Ovary (tissue), 9 donors: ENCODE data around the gene DDX56. TPM values are rescaled to one million over a fixed set of nuclear protein-coding genes. Genes with fewer than 3 reads are reported as not detected.

Experiments
- DNase-seq, 5 donors: peaks; one replicate each; pipeline ENCODE4 v3.0.0-alpha.2; 2019 to 2020
- H3K27ac ChIP-seq, 2 donors: fragments of 200-600 bp; one replicate each; pipeline versions ENCODE4 v1.5.1 to v1.8.0; 2019 to 2022
- H3K27me3 ChIP-seq: fragments of 200-600 bp; one replicate; pipeline ENCODE4 v1.8.0; 2022
- H3K36me3 ChIP-seq: fragments of 200-600 bp; sonication (generic); one replicate; pipeline ENCODE4 v1.5.1; 2019
- H3K4me1 ChIP-seq: one replicate; pipeline ENCODE4 v1.8.1; 2013; ENCODE audit warnings: mild to moderate bottlenecking, moderate library complexity; ENCODE audit not compliant: insufficient read depth
- H3K4me3 ChIP-seq: fragments of 200-600 bp; sonication (generic); one replicate; pipeline ENCODE4 v1.5.1; 2017
- H3K9me3 ChIP-seq, 2 donors: fragments of 200-600 bp in 1 of 2; sonication (generic) in 1 of 2; one replicate each; pipeline versions ENCODE4 v1.5.1 to v1.8.1; 2013 to 2019; ENCODE audit warnings: mild to moderate bottlenecking in 1 of 2, moderate library complexity in 1 of 2
- EP300 ChIP-seq: sonication (generic); formaldehyde crosslinking; IDR thresholded peaks from one replicate; pipeline ENCODE4 v1.6.1; 2017; ENCODE audit warnings: antibody characterized with exemption
- POLR2A ChIP-seq: fragments of 450-650 bp; IDR thresholded peaks from one replicate; pipeline ENCODE4 v1.6.1; 2017; ENCODE audit warnings: antibody characterized with exemption, mild to moderate bottlenecking, moderate library complexity
- WGBS, 3 donors: extraction: QIAGEN DNeasy Blood & Tissue Kit in 1 of 3; methylation state at CpG; one replicate each; pipeline versions ENCODE4 v1.1.5 to v1.1.7; 2013 to 2017; 5-methylcytosine and 5-hydroxymethylcytosine counted together
- intact Hi-C, 4 donors: fragments of 100-400 bp; cut with DNase I; formaldehyde crosslinking; loops; one replicate each; pipeline versions ENCODE4 v1.11.0 to v1.15.1; 2022 to 2023
- polyA plus RNA-seq, 2 donors: library from polyadenylated mRNA; stranded (reverse); fragments of 200-250 nt in 1 of 2; fragments of 350-450 nt in 1 of 2; fragmentation: Illumina TruSeq in 1 of 2; extraction: RNeasy Lipid Tissue Mini Kit (QIAGEN cat#74804) in 1 of 2; gene quantifications; one replicate each; pipeline ENCODE4 v1.2.3, GENCODE V29; 2013 to 2014
- total RNA-seq, 7 donors: library from RNA; depleted of rRNA in 2 of 7; stranded (reverse); fragments of >200 nt in 2 of 7; fragmentation: NEBNext Ultra II Directional in 3 of 7; extraction: Animal tissue kit (Norgen Biotek cat#: 25700) in 3 of 7; gene quantifications; one replicate each; pipeline versions ENCODE4 v1.1.0 to v1.2.4, GENCODE V29; 2016 to 2023
- TF ChIP-seq, protein P1 (sequence below), 3 donors: fragments of 450-650 bp in 2 of 3; fragments of 200-600 bp in 1 of 3; IDR thresholded peaks; one replicate each; pipeline versions ENCODE4 v1.5.1 to v1.8.0; 2016 to 2022; ENCODE audit warnings: antibody characterized with exemption in 3 of 3, mild to moderate bottlenecking in 1 of 3
- donor health status: DM: no; HTN: no; CAD: no; lungs with moderate emphysema.
- donor health status: DM: no; HTN: no; CAD: no.
- donor health status: Bipolar disorder and iron deficiency.
- donor health status: DM: yes; HTN: yes; CAD: no.
- donor health status: DM: no; HTN: no; CAD: no.
- donor health status: DM: yes; HTN: yes; CAD: no.

Gene DDX56
- total and polyA plus RNA-seq, 9 donors = 33.6 to 78.4 (median 51.5) TPM

DNA sequence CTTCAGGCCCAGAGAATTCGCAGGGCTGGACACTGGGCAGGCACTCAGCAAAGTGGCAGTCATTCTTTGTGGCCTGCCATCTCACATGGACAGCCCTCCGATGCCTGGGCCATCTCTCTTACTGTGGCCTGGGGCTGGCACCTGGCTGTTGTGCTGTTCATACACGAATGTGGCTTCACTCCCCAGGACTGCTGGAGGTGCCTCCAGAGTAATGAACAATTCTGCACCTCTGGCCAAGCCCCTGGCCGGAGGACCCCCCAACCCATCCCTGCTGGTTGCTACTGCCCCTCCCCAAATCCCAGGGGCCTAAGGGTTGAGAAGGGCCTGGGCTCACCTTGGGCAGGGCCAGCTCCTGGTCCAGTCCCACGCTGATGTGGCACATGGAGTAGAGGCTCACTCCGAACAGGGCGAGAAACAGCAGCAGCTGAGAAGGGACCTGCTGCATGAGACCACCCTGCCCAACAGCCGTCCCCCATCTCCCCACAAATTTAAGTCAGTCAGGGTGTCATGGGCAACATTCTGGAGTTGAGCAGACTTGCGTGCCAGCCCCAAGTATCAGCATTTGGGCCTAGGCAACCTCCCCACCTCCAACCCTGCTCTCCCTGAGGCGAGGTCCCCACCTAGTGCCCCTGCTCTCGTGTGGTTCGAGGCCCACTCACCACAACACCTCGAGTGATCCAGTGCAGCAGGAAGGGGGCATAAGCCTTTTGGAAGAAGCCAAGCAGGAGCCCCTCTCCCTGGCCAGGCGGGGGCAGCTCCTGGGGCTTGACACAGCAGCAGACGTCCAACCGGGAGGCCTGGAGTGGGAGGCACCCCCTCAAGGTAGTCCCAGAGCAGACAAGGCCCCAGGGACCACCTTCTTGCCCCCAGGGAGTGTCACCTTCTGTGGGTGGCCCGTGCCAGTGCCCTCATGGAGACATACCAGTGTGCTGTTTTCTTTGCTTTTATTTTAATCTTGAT, 42.0 kb downstream of the DDX56 start:
- H3K27ac ChIP-seq = no peak overlapping the region
- 82 to 86% (median 84%) methylated on average over 17 of the region's 17 CpGs for WGBS, 3 donors

DNA sequence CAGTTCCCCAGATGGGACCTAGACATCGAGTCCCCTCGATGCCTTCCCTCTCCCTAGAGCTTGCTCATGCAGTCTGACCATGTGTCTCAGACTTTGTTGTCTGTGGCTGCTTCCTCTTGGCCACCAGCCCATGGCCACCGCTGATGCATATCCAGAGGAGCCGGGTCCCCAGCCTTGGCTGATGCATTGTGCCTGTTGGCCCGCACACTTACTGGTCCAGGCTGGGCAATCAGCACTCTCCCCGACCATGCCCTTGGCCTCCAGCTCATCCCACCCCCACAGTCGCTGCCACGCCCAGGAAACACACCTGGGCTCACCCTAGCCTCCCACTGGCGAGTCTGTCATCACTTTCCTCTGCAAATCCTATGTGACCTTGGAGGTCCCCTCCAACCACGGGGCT, 42.7 kb downstream of the DDX56 start:
- intact Hi-C loops = no loop called here
- Histone ChIP-seq H3K36me3 (no peaks in the 10 kb centered on the region), H3K4me1 (no peaks in the 10 kb centered on the region), H3K27me3 (no peaks in the 10 kb centered on the region), H3K9me3 (no peaks in the 10 kb centered on the region), H3K27ac (no peak overlapping the region), H3K4me3 (no peak overlapping the region)
- DNase-seq = no peak
- TF ChIP-seq, protein P1, sequence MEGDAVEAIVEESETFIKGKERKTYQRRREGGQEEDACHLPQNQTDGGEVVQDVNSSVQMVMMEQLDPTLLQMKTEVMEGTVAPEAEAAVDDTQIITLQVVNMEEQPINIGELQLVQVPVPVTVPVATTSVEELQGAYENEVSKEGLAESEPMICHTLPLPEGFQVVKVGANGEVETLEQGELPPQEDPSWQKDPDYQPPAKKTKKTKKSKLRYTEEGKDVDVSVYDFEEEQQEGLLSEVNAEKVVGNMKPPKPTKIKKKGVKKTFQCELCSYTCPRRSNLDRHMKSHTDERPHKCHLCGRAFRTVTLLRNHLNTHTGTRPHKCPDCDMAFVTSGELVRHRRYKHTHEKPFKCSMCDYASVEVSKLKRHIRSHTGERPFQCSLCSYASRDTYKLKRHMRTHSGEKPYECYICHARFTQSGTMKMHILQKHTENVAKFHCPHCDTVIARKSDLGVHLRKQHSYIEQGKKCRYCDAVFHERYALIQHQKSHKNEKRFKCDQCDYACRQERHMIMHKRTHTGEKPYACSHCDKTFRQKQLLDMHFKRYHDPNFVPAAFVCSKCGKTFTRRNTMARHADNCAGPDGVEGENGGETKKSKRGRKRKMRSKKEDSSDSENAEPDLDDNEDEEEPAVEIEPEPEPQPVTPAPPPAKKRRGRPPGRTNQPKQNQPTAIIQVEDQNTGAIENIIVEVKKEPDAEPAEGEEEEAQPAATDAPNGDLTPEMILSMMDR (IDR thresholded peaks at IDR 0.05) = no peak
- TF ChIP-seq EP300 = no peak
- TF ChIP-seq POLR2A = no peak
- WGBS, 3 donors = 57 to 75% (median 66%) methylated on average over 10 of the region's 10 CpGs

More for the DNA sequence above, 42.0 kb downstream of the DDX56 start:
- no peaks in the 10 kb centered on the region for H3K27me3 ChIP-seq
- no peaks in the 10 kb centered on the region for H3K36me3 ChIP-seq
- no peaks in the 10 kb centered on the region for H3K9me3 ChIP-seq
- no peak for TF ChIP-seq POLR2A
- no peak for TF ChIP-seq EP300
- TF ChIP-seq, protein P1 (IDR thresholded peaks at IDR 0.05) = no peak
- H3K4me1 ChIP-seq = no peaks in the 10 kb centered on the region
- no peak overlapping the region for H3K4me3 ChIP-seq
- intact Hi-C loops = no loop called here
- no peak for DNase-seq

DNA sequence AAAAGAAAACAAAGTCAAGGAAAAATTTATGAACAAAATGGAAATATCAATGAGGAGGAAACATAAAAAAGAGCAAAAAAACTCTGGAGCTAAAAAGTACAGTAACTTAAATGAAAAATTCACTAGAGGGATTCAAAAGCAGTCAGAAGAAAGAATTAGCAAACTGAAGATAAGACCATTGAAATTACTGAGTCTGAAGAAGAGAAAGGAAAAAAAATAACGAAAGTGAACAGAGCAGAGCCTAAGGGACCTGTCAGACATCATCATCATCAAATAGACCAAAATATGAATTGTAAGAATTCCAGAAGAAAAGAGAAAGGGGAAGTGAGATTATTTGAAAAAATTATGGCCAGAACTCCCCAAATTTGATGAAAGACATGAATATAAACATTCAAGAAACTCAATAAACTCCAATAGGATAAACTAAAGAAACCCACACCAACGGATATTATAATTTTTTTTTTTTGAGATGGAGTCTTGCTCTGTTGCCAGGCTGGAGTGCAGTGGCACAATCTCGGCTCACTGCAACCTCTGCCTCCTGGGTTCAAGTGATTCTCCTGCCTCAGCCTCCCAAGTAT, 48.8 kb downstream of the DDX56 start:
- Histone ChIP-seq H3K9me3 (peaks cover 0 to 3% of the 10 kb centered on the region in 2 donors), H3K4me1 (no peaks in the 10 kb centered on the region), H3K36me3 (no peaks in the 10 kb centered on the region), H3K27me3 (no peaks in the 10 kb centered on the region), H3K27ac (no peak overlapping the region), H3K4me3 (no peak overlapping the region)
- intact Hi-C loops = no loop called here
- TF ChIP-seq POLR2A = no peak
- TF ChIP-seq, protein P1 (IDR thresholded peaks at IDR 0.05) = no peak
- no peak for TF ChIP-seq EP300
- WGBS, 3 donors = 72 to 83% (median 76%) methylated on average over 3 of the region's 3 CpGs
- no peak for DNase-seq

DNA sequence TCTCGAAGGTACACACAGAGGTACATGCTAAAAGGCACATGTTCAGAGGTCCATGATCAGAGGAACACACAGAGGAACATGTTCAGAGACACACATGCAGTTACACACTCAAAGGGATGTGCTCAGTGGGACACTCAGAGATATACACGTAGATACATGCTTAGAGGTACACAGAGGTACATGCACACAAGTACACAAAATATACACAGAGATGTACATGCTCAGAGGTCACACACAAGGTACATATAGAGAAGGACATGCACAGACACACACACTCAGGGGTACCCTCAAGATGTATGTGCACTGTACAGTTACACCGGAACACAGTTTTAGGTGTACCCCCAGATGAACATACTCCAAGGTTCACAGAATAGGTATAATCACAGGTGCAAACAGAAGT, 51.4 kb downstream of the DDX56 start:
- H3K9me3 ChIP-seq = peaks cover 0 to 3% of the 10 kb centered on the region in 2 donors
- intact Hi-C loops = no loop called here
- no peak overlapping the region for H3K4me3 ChIP-seq
- no peak for TF ChIP-seq POLR2A
- TF ChIP-seq EP300 = no peak
- TF ChIP-seq, protein P1 (IDR thresholded peaks at IDR 0.05) = no peak
- DNase-seq = no peak
- H3K36me3 ChIP-seq = no peaks in the 10 kb centered on the region
- H3K27ac ChIP-seq = no peak overlapping the region
- no peaks in the 10 kb centered on the region for H3K4me1 ChIP-seq
- H3K27me3 ChIP-seq = no peaks in the 10 kb centered on the region
- WGBS, 3 donors = 84 to 92% (median 90%) methylated on average over 3 of the region's 3 CpGs
